Astrocyte (in vitro differentiated cells and primary cell): ENCODE results near the gene IGFBPL1. TPM values are rescaled to one million over a fixed set of nuclear protein-coding genes. Genes with fewer than 3 reads are reported as not detected.
A peak's percentile ranks its signal among the peaks of the same experiment; 100 is the strongest.

Source experiments
- DNase-seq: peaks from one replicate; pipeline ENCODE4 v3.0.0-alpha.2; 2010; ENCODE audit warnings: low read depth
- FAIRE-seq: peaks from 2 replicates; lab custom pipeline; 2011; peaks lifted over from hg19 to GRCh38; lab: Jason Lieb, UNC
- H2AFZ ChIP-seq: 2 replicates; pipeline ENCODE4 v1.6.0; 2012; ENCODE audit warnings: low read depth, low read length, inconsistent platforms
- H3K27ac ChIP-seq: 2 replicates; pipeline ENCODE4 v1.5.1; 2011; ENCODE audit warnings: low read depth, low read length, inconsistent platforms
- H3K27me3 ChIP-seq: 2 replicates; pipeline ENCODE4 v1.6.0; 2011; ENCODE audit warnings: low read length, inconsistent platforms; ENCODE audit not compliant: insufficient read depth
- H3K36me3 ChIP-seq: 2 replicates; pipeline ENCODE4 v1.5.1; 2011; ENCODE audit warnings: low read length, inconsistent platforms; ENCODE audit not compliant: insufficient read depth
- H3K4me1 ChIP-seq: 2 replicates; pipeline ENCODE4 v1.5.1; 2011; ENCODE audit warnings: low read length, inconsistent platforms; ENCODE audit not compliant: insufficient read depth
- H3K4me2 ChIP-seq: 2 replicates; pipeline ENCODE4 v1.6.0; 2012; ENCODE audit warnings: low read length, inconsistent platforms
- H3K4me3 ChIP-seq: 2 replicates; pipeline ENCODE4 v1.5.1; 2011; ENCODE audit warnings: low read depth, mild to moderate bottlenecking, low read length, inconsistent platforms; ENCODE audit not compliant: insufficient read depth
- H3K79me2 ChIP-seq: 2 replicates; pipeline ENCODE4 v1.6.0; 2012; ENCODE audit warnings: mild to moderate bottlenecking, low read length, inconsistent platforms; ENCODE audit not compliant: insufficient read depth
- H3K9ac ChIP-seq: 2 replicates; pipeline ENCODE4 v1.6.0; 2012; ENCODE audit warnings: mild to moderate bottlenecking, low read length, inconsistent platforms
- H3K9me3 ChIP-seq: 2 replicates; pipeline ENCODE4 v1.5.1; 2012; ENCODE audit warnings: low read depth, mild to moderate bottlenecking, low read length, inconsistent platforms; ENCODE audit not compliant: insufficient read depth
- H4K20me1 ChIP-seq: 2 replicates; pipeline ENCODE4 v1.6.0; 2012; ENCODE audit warnings: low read length, inconsistent platforms; ENCODE audit not compliant: insufficient read depth
- H3K27ac Mint-ChIP-seq: one replicate; pipeline ENCODE4 v1.8.0; 2021; ENCODE audit warnings: mild to moderate bottlenecking, mixed read lengths; ENCODE audit not compliant: unreplicated experiment
- H3K27me3 Mint-ChIP-seq: one replicate; pipeline ENCODE4 v1.8.0; 2021; ENCODE audit warnings: low read depth, mixed read lengths; ENCODE audit not compliant: unreplicated experiment
- H3K36me3 Mint-ChIP-seq: one replicate; pipeline ENCODE4 v1.8.0; 2021; ENCODE audit warnings: low read depth, mixed read lengths; ENCODE audit not compliant: unreplicated experiment
- H3K4me1 Mint-ChIP-seq: one replicate; pipeline ENCODE4 v1.8.0; 2021; ENCODE audit warnings: low read depth, mixed read lengths; ENCODE audit not compliant: unreplicated experiment
- H3K4me3 Mint-ChIP-seq: one replicate; pipeline ENCODE4 v1.8.0; 2021; ENCODE audit warnings: mild to moderate bottlenecking, moderate library complexity, mixed read lengths; ENCODE audit not compliant: unreplicated experiment
- H3K9me3 Mint-ChIP-seq: one replicate; pipeline ENCODE4 v1.8.0; 2021; ENCODE audit warnings: mild to moderate bottlenecking, mixed read lengths; ENCODE audit not compliant: unreplicated experiment
- EZH2 ChIP-seq: IDR thresholded peaks from 2 replicates; pipeline ENCODE4 v1.6.1; 2012; ENCODE audit warnings: mild to moderate bottlenecking, low read length, inconsistent platforms; ENCODE audit not compliant: insufficient read depth
- total RNA-seq: library from RNA; stranded (reverse); gene quantifications from 2 replicates; pipeline ENCODE4 v1.2.1, GENCODE V29; 2021
- TF ChIP-seq, protein P1 (sequence below): IDR thresholded peaks from 2 replicates; pipeline ENCODE4 v1.5.1; 2011; ENCODE audit warnings: low read depth, mild to moderate bottlenecking, inconsistent platforms, low read length, moderate library complexity; ENCODE audit not compliant: insufficient read depth

IGFBPL1 gene
- total RNA-seq, 1 donor from 2014 or later: 11.0 TPM

- H3K27me3 Mint-ChIP-seq: peaks cover 11% of the 10 kb centered on the region
- Histone ChIP-seq H3K79me2 (no peaks in the 10 kb centered on the region), H3K9ac (no peak overlapping the region), H4K20me1 (no peaks in the 10 kb centered on the region), H2AFZ (peak overlapping the region; percentile 36), H3K27me3 (no peaks in the 10 kb centered on the region), H3K27ac (no peak overlapping the region), H3K9me3 (no peaks in the 10 kb centered on the region), H3K36me3 (no peaks in the 10 kb centered on the region), H3K4me3 (no peak overlapping the region), H3K4me2 (peak overlapping the region; percentile 61), H3K4me1 (peaks cover 45% of the 10 kb centered on the region)
- TF ChIP-seq EZH2: no peak
- TF ChIP-seq, protein P1, sequence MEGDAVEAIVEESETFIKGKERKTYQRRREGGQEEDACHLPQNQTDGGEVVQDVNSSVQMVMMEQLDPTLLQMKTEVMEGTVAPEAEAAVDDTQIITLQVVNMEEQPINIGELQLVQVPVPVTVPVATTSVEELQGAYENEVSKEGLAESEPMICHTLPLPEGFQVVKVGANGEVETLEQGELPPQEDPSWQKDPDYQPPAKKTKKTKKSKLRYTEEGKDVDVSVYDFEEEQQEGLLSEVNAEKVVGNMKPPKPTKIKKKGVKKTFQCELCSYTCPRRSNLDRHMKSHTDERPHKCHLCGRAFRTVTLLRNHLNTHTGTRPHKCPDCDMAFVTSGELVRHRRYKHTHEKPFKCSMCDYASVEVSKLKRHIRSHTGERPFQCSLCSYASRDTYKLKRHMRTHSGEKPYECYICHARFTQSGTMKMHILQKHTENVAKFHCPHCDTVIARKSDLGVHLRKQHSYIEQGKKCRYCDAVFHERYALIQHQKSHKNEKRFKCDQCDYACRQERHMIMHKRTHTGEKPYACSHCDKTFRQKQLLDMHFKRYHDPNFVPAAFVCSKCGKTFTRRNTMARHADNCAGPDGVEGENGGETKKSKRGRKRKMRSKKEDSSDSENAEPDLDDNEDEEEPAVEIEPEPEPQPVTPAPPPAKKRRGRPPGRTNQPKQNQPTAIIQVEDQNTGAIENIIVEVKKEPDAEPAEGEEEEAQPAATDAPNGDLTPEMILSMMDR: no peak
- H3K4me1 Mint-ChIP-seq: peaks cover 43% of the 10 kb centered on the region
- H3K27ac Mint-ChIP-seq: peak overlapping the region; percentile 29
- FAIRE-seq: no peak
- H3K4me3 Mint-ChIP-seq: no peak overlapping the region
- DNase-seq: no peak
- H3K36me3 Mint-ChIP-seq: no peaks in the 10 kb centered on the region
- H3K9me3 Mint-ChIP-seq: peaks cover 2% of the 10 kb centered on the region
Measured at GRCh38 chr9:38363589-38363925, 60.7 kb downstream of the IGFBPL1 start.

DNA sequence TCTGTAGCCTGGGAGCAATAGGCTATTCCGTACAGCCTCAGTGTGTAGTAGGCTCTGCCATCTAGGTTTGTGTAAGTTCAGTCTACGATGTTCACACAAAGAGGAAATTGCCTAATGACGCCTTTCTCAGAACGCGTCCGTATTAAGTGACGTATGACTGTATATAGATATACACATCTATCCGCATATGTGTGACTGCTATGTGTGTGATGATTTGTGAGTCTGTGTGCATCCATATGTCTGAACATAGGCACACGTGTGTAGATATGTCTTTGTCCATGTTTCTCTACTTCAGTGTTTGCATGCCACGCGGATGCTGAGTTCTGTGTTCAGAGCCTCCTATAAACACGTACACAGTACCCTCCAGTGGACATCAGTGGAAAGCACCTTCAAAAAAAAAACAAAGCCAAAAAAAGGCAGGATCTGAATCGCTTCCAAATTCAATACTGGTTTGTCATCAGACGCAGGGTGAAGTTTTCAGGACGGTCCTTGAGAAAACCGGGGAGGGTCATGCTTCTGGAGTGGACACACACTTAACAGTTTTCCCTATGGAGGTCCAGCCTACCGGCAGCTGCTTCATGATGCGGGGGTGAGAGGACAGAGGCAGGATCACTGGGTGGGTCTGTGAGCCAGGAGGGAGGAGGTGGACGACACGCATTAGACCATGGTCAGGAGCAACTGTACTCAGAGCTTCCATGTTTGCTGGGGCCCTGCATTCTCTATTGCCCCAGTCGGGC is 61.2 kb downstream of the IGFBPL1 start:
- TF ChIP-seq EZH2: no peak
- TF ChIP-seq, protein P1: peak; percentile 82
- peak overlapping the region; percentile 36 for H2AFZ ChIP-seq

GRCh38 chr9:38361473-38361850 is 62.8 kb downstream of the IGFBPL1 start:
- TF ChIP-seq, protein P1: no peak
- no peak for TF ChIP-seq EZH2
- no peaks in the 10 kb centered on the region for H3K27me3 ChIP-seq
- Mint-ChIP-seq H3K27ac (peak overlapping the region; percentile 15), H3K4me3 (no peak overlapping the region), H3K27me3 (peaks cover 11% of the 10 kb centered on the region), H3K4me1 (peaks cover 52% of the 10 kb centered on the region), H3K9me3 (peaks cover 2% of the 10 kb centered on the region), H3K36me3 (no peaks in the 10 kb centered on the region)
- H3K9ac ChIP-seq: peak overlapping the region; percentile 5
- H4K20me1 ChIP-seq: no peaks in the 10 kb centered on the region
- no peaks in the 10 kb centered on the region for H3K36me3 ChIP-seq
- peak overlapping the region; percentile 64 for H3K4me2 ChIP-seq
- peak overlapping the region; percentile 31 for H2AFZ ChIP-seq
- DNase-seq: no peak
- no peaks in the 10 kb centered on the region for H3K9me3 ChIP-seq
- H3K79me2 ChIP-seq: no peaks in the 10 kb centered on the region
- peak overlapping the region; percentile 35 for H3K27ac ChIP-seq
- H3K4me1 ChIP-seq: peaks cover 45% of the 10 kb centered on the region
- FAIRE-seq: no peak
- H3K4me3 ChIP-seq: no peak overlapping the region

More for the DNA sequence above, 61.2 kb downstream of the IGFBPL1 start:
- no peak overlapping the region for H3K9ac ChIP-seq
- H4K20me1 ChIP-seq: no peaks in the 10 kb centered on the region
- H3K27ac ChIP-seq: no peak overlapping the region
- Mint-ChIP-seq H3K27ac (no peak overlapping the region), H3K36me3 (no peaks in the 10 kb centered on the region), H3K27me3 (peaks cover 9% of the 10 kb centered on the region), H3K4me3 (no peak overlapping the region), H3K9me3 (peaks cover 2% of the 10 kb centered on the region), H3K4me1 (peaks cover 48% of the 10 kb centered on the region)
- H3K4me3 ChIP-seq: no peak overlapping the region
- DNase-seq (peak; percentile 70), FAIRE-seq (peak; percentile 96)
- no peaks in the 10 kb centered on the region for H3K27me3 ChIP-seq
- no peaks in the 10 kb centered on the region for H3K9me3 ChIP-seq
- no peaks in the 10 kb centered on the region for H3K36me3 ChIP-seq
- H3K79me2 ChIP-seq: no peaks in the 10 kb centered on the region
- H3K4me1 ChIP-seq: peaks cover 45% of the 10 kb centered on the region
- peak overlapping the region; percentile 61 for H3K4me2 ChIP-seq
